Coronary artery (tissue), 2 donors: ENCODE measurements around the gene GMDS.

Experiments
- DNase-seq: peaks from one replicate; pipeline ENCODE4 v3.0.0-alpha.2; 2017; ENCODE audit warnings: low spot score
- H3K27ac ChIP-seq, 2 donors: fragments of 200-600 bp; sonication (generic); one replicate each; pipeline ENCODE4 v1.5.1; 2016 to 2019
- H3K4me3 ChIP-seq: fragments of 200-600 bp; sonication (generic); 2 replicates; pipeline ENCODE4 v1.5.1; 2016; ENCODE audit warnings: mild to moderate bottlenecking, moderate library complexity
- CTCF ChIP-seq: fragments of 200-600 bp; sonication (generic); IDR thresholded peaks from one replicate; pipeline ENCODE4 v1.5.1; 2019; ENCODE audit warnings: antibody characterized with exemption

Gene GMDS

GRCh38 chr6:1686117-1687098 is 559.0 kb downstream of the GMDS start:
- Histone ChIP-seq H3K4me3 (peak overlapping the region; percentile 41), H3K27ac (peak overlapping the region; percentile 12 to 88)
- TF ChIP-seq CTCF, result no peak
- no peak for DNase-seq

GRCh38 chr6:1679688-1680068 is 565.7 kb downstream of the GMDS start:
- H3K27ac ChIP-seq, result peak overlapping the region in 1 of 2 donors; percentile 9
- no peak for TF ChIP-seq CTCF

GRCh38 chr6:1679031-1679687 is 566.2 kb downstream of the GMDS start:
- no peak for DNase-seq
- Histone ChIP-seq H3K27ac (peak overlapping the region in 1 of 2 donors; percentile 9), H3K4me3 (no peak overlapping the region)
- TF ChIP-seq CTCF, result no peak

More at GRCh38 chr6:1679688-1680068, 565.7 kb downstream of the GMDS start:
- DNase-seq, result no peak
- H3K4me3 ChIP-seq, result no peak overlapping the region

- no peak for TF ChIP-seq CTCF
- no peak for DNase-seq
- Histone ChIP-seq H3K4me3 (no peak overlapping the region), H3K27ac (no peak overlapping the region)
Observed at GRCh38 chr6:1678201-1678600, 567.2 kb downstream of the GMDS start.

GRCh38 chr6:1672379-1672778 is 573.0 kb downstream of the GMDS start:
- no peak for DNase-seq
- no peak overlapping the region for H3K27ac ChIP-seq
- H3K4me3 ChIP-seq, result no peak overlapping the region
- TF ChIP-seq CTCF, result no peak

GRCh38 chr6:1670711-1671462 is 574.5 kb downstream of the GMDS start:
- Histone ChIP-seq H3K4me3 (no peak overlapping the region), H3K27ac (no peak overlapping the region)
- DNase-seq, result no peak
- TF ChIP-seq CTCF, result no peak
